ENCODE data around the gene LUZP1. TPM values are rescaled to one million over a fixed set of nuclear protein-coding genes. Genes with fewer than 3 reads are reported as not detected.

Gene LUZP1
- total RNA-seq, 4 donors from 2014 or later: 22.3 to 38.4 (median 30.3) TPM

- H3K27ac ChIP-seq: no peak overlapping the region
- peaks cover 0 to 17% (median 0%) of the 10 kb centered on the region in 3 donors for H3K4me1 ChIP-seq
- H3K9me3 ChIP-seq: no peaks in the 10 kb centered on the region
- no peaks in the 10 kb centered on the region for H3K36me3 ChIP-seq
- no peak for ATAC-seq
- no peak overlapping the region for H3K4me3 ChIP-seq
- 60 to 68% methylated on average over 7 of the region's 7 CpGs for WGBS, 2 donors (ENCODE audit: low coverage in 1 of 2)
- TF ChIP-seq POLR2A (IDR thresholded peaks at IDR 0.05) (no peak), EP300 (IDR thresholded peaks at IDR 0.05) (no peak), POLR2AphosphoS5 (IDR thresholded peaks at IDR 0.05) (no peak)
- TF ChIP-seq, protein P1, sequence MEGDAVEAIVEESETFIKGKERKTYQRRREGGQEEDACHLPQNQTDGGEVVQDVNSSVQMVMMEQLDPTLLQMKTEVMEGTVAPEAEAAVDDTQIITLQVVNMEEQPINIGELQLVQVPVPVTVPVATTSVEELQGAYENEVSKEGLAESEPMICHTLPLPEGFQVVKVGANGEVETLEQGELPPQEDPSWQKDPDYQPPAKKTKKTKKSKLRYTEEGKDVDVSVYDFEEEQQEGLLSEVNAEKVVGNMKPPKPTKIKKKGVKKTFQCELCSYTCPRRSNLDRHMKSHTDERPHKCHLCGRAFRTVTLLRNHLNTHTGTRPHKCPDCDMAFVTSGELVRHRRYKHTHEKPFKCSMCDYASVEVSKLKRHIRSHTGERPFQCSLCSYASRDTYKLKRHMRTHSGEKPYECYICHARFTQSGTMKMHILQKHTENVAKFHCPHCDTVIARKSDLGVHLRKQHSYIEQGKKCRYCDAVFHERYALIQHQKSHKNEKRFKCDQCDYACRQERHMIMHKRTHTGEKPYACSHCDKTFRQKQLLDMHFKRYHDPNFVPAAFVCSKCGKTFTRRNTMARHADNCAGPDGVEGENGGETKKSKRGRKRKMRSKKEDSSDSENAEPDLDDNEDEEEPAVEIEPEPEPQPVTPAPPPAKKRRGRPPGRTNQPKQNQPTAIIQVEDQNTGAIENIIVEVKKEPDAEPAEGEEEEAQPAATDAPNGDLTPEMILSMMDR (IDR thresholded peaks at IDR 0.05): no peak
- H3K27me3 ChIP-seq: no peaks in the 10 kb centered on the region
These were observed 129.3 kb downstream of the LUZP1 start for GRCh38 chr1:23039308-23039826.

GRCh38 chr1:23037081-23037740 lies 131.4 kb downstream of the LUZP1 start:
- no peaks in the 10 kb centered on the region for H3K9me3 ChIP-seq
- peaks cover 0 to 20% (median 0%) of the 10 kb centered on the region in 3 donors for H3K4me1 ChIP-seq
- H3K4me3 ChIP-seq: no peak overlapping the region
- TF ChIP-seq POLR2A (IDR thresholded peaks at IDR 0.05) (no peak), EP300 (IDR thresholded peaks at IDR 0.05) (no peak), POLR2AphosphoS5 (IDR thresholded peaks at IDR 0.05) (no peak)
- TF ChIP-seq, protein P1 (IDR thresholded peaks at IDR 0.05): no peak
- H3K27me3 ChIP-seq: no peaks in the 10 kb centered on the region
- no peaks in the 10 kb centered on the region for H3K36me3 ChIP-seq
- 96 to 100% methylated on average over 3 to 4 of the region's 4 CpGs for WGBS, 2 donors (ENCODE audit: low coverage in 1 of 2)
- no peak for ATAC-seq
- no peak overlapping the region for H3K27ac ChIP-seq

DNA sequence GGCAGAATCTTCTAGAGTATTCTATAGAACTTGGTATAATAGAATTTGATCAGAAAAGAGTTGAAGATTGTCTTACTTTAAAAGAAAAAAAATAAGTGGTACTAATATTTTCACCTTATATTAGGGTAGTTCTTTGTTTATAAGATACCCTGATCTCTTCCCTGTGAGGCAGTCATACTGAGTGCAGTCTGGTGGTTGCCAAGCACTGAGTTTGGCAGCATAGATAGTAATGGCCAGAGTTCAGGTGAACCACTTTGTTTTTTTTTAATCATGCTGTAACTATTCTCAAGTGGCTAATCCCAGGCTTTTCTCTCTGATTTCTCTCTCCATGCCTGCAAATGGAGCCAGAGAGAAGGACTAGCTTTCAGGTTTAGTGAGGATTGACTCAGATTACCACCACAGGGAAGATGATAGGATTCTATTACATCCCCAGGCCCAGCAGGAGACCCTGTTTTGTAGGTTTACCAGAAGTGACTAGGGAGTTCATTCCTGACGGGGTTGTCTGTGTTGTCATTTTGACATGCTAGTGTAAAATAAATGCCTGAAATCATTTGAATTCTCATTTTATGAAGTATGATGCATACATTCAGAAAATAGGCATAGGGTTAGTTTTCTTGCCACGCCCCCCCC lies 132.7 kb downstream of the LUZP1 start:
- Histone ChIP-seq H3K27me3 (no peaks in the 10 kb centered on the region), H3K27ac (no peak overlapping the region), H3K4me3 (no peak overlapping the region), H3K36me3 (no peaks in the 10 kb centered on the region), H3K9me3 (no peaks in the 10 kb centered on the region), H3K4me1 (peaks cover 0 to 20% (median 0%) of the 10 kb centered on the region in 3 donors)
- 81 to 85% methylated on average over 2 of the region's 2 CpGs for WGBS, 2 donors (ENCODE audit: low coverage in 1 of 2)
- ATAC-seq: no peak
- TF ChIP-seq POLR2A (IDR thresholded peaks at IDR 0.05) (no peak), POLR2AphosphoS5 (IDR thresholded peaks at IDR 0.05) (no peak), EP300 (IDR thresholded peaks at IDR 0.05) (no peak)
- TF ChIP-seq, protein P1 (IDR thresholded peaks at IDR 0.05): no peak

Small RNA genes within 50 kb of the gene (small RNA-seq; reads per million reads assigned to genes)
- gene MIR3115: 0 reads per million in 4 donors
- 0 reads per million in 4 donors for gene MIR4419A
- 0 reads per million in 4 donors for gene RNU6-135P
- 0 reads per million in 4 donors for gene RNU6-514P

Other genes with a start within 250 kb of the LUZP1 start
- gene LACTBL1, start 196.0 kb downstream of the LUZP1 start, total RNA-seq: not detected
- gene TEX46, start 153.0 kb downstream of the LUZP1 start, total RNA-seq: not detected
- 10 to 100 TPM; 48.9 to 62.4 (median 54.6) TPM for gene KDM1A, start 149.4 kb downstream of the LUZP1 start, total RNA-seq
- gene HTR1D, start 48.6 kb upstream of the LUZP1 start, total RNA-seq: under 1 TPM in 1 of 4 donors, not detected in 3; 0.46 TPM
- 10 to 100 TPM; 67.5 to 91.1 (median 73.6) TPM for gene HNRNPR, start 175.4 kb upstream of the LUZP1 start, total RNA-seq
- gene ZNF436, start 201.0 kb upstream of the LUZP1 start, total RNA-seq: 10 to 100 TPM; 14.9 to 18.8 (median 16.6) TPM

Measured in gastroesophageal sphincter (tissue), 4 donors.